Keratinocyte (primary cell): Measurements from ENCODE around the gene PGAM5. TPM values are rescaled to one million over a fixed set of nuclear protein-coding genes. Genes with fewer than 3 reads are reported as not detected.

Experiments used
- DNase-seq: peaks from one replicate; pipeline ENCODE4 v3.0.0-alpha.2; 2011; ENCODE audit warnings: low read depth, missing footprints, low spot score
- FAIRE-seq: peaks from 2 replicates; lab custom pipeline; 2011; peaks lifted over from hg19 to GRCh38; lab: Jason Lieb, UNC
- H2AFZ ChIP-seq: 2 replicates; pipeline ENCODE4 v1.6.0; 2012; ENCODE audit warnings: low read length, control low read depth, inconsistent platforms; ENCODE audit not compliant: control insufficient read depth
- H3K27ac ChIP-seq: 2 replicates; pipeline ENCODE4 v1.5.1; 2011; ENCODE audit warnings: low read length; ENCODE audit not compliant: control insufficient read depth, insufficient read depth
- H3K27me3 ChIP-seq: 3 replicates; pipeline ENCODE4 v1.6.0; 2011; ENCODE audit warnings: low read length; ENCODE audit not compliant: control insufficient read depth, insufficient read depth; ENCODE audit errors: extremely low read depth
- H3K36me3 ChIP-seq, 2 experiments: 2 replicates in 1 of 2; 3 replicates in 1 of 2; pipeline ENCODE4 v1.5.1; 2011; ENCODE audit warnings: low read length in 2 of 2, mild to moderate bottlenecking in 1 of 2; ENCODE audit not compliant: control insufficient read depth in 2 of 2, insufficient read depth in 2 of 2; ENCODE audit errors: extremely low read depth in 1 of 2
- H3K4me1 ChIP-seq: 3 replicates; pipeline ENCODE4 v1.5.1; 2011; ENCODE audit warnings: low read length; ENCODE audit not compliant: control insufficient read depth, insufficient read depth; ENCODE audit errors: extremely low read depth
- H3K4me2 ChIP-seq: 3 replicates; pipeline ENCODE4 v1.6.0; 2011; ENCODE audit warnings: low read depth, low read length; ENCODE audit not compliant: control insufficient read depth, insufficient read depth; ENCODE audit errors: extremely low read depth
- H3K4me3 ChIP-seq, 3 experiments: fragments of 200-600 bp in 1 of 3; sonication (generic) in 1 of 3; 2 replicates in 2 of 3; 3 replicates in 1 of 3; pipeline ENCODE4 v1.5.1; 2011 to 2016; ENCODE audit warnings: low read length in 3 of 3, mild to moderate bottlenecking in 3 of 3, control low read depth in 2 of 3, inconsistent platforms in 1 of 3, low read depth in 1 of 3, mixed read lengths in 1 of 3, mixed run types in 1 of 3, moderate library complexity in 1 of 3; ENCODE audit not compliant: control insufficient read depth in 2 of 3, insufficient read depth in 2 of 3; ENCODE audit errors: extremely low read depth in 1 of 3
- H3K79me2 ChIP-seq: 2 replicates; pipeline ENCODE4 v1.6.0; 2012; ENCODE audit warnings: low read length; ENCODE audit not compliant: control insufficient read depth, insufficient read depth
- H3K9ac ChIP-seq: 3 replicates; pipeline ENCODE4 v1.6.0; 2011; ENCODE audit warnings: low read length; ENCODE audit not compliant: control insufficient read depth, insufficient read depth; ENCODE audit errors: extremely low read depth
- H3K9me1 ChIP-seq: 3 replicates; pipeline ENCODE4 v1.6.0; 2011; ENCODE audit warnings: low read length; ENCODE audit not compliant: control insufficient read depth, insufficient read depth; ENCODE audit errors: extremely low read depth
- H3K9me3 ChIP-seq: 2 replicates; pipeline ENCODE4 v1.5.1; 2012; ENCODE audit warnings: low read depth, low read length; ENCODE audit not compliant: control insufficient read depth
- H4K20me1 ChIP-seq: 3 replicates; pipeline ENCODE4 v1.6.0; 2011; ENCODE audit warnings: low read length; ENCODE audit not compliant: control insufficient read depth, insufficient read depth; ENCODE audit errors: extremely low read depth
- EZH2 ChIP-seq: IDR thresholded peaks from one replicate; pipeline ENCODE4 v1.6.1; 2012; ENCODE audit warnings: inconsistent platforms, mild to moderate bottlenecking, low read length, moderate library complexity
- dilution Hi-C: fragments of 300-500 bp; cut with MboI; formaldehyde crosslinking; loops from one replicate; pipeline ENCODE4 v1.7.0; 2020; ENCODE audit warnings: low sequenced_read_pairs; ENCODE audit not compliant: extremely low pct_ligation_motif_present
- polyA plus RNA-seq, 5 experiments: library from polyadenylated mRNA; depleted of rRNA in 3 of 5; stranded (reverse) in 3 of 5; stranded (forward) in 1 of 5; unstranded in 1 of 5; fragments of >200 nt; gene quantifications; 1 replicate in 1 of 5; 2 replicates in 3 of 5; 3 replicates in 1 of 5; pipeline versions ENCODE4 v1.2.1 to v1.2.3, GENCODE V29; 2011 to 2012; ENCODE audit warnings: missing spikeins in 2 of 5, low read depth in 1 of 5, low replicate concordance in 1 of 5
- TF ChIP-seq, protein P1 (sequence below), 3 experiments: IDR thresholded peaks in 1 of 3; conservative IDR thresholded peaks in 1 of 3; optimal IDR thresholded peaks in 1 of 3; 2 replicates in 2 of 3; 3 replicates in 1 of 3; pipeline versions ENCODE3 to v1.5.1; 2011; ENCODE audit warnings: low read length in 3 of 3, mild to moderate bottlenecking in 3 of 3, moderate library complexity in 2 of 3, control low read depth in 1 of 3, inconsistent platforms in 1 of 3; ENCODE audit not compliant: insufficient read depth in 2 of 3; ENCODE audit errors: extremely low read depth in 1 of 3

The PGAM5 gene
- polyA plus RNA-seq, 1 donor (not counting 4 experiments of a cell fraction or from before 2014, with no cell fraction given): 31.5 TPM

DNA sequence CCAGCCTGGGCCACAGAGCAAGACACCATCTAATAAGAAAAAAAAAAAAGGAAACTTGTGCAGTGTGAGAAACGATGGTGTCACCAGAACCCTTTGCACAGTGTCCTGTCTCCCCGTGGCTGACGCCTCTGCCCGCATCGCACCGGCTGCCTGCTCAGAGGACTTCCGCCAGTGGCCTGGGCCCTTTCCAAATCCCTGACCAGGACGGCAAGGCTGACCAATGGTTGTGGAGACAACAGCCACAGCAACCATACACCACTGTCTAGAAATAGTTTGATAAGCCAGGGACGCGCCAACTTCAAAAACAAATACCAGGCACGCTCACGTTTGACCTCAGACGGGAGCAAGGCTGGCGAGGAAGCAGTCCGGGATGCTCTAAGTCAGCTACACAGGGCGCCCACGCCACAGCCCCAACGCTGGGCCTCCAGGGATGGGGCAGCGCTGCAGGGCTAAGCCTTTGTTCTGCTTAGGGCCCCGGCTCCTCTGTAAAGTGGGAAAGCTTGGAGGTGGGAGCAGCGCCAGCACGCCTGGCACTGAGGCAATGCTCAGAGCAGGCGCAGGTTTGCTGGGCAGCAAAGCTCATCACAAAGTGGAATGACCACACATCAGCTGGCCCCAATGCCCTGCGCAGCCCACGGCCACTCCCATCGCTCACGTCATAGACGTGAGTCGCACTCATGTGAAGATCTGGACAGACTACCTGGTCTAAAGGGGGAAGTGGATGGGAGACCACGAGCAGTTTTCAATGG lies 12.5 kb downstream of the PGAM5 start:
- Histone ChIP-seq H3K36me3 (peaks cover 50 to 51% of the 10 kb centered on the region in 2 experiments), H3K79me2 (peaks cover 35% of the 10 kb centered on the region), H4K20me1 (peaks cover 14% of the 10 kb centered on the region)

DNA sequence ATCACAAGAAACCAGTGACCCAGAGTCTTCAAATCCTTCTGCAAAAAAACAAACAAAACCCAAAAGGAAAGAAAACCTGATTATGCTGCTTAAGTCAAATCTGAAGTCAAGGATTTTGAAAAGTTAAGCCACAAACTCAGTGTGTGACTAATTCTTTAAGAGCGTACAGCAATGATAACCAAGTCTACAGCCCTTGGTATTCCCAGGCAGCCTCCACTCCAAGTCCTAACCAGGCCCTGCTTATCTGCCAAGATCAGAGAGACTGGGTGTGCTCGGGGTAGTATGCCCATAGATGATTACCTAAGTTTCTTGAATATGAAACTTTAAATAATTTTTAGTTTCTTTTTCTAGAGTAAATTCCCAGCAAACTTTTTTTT lies 13.1 kb downstream of the PGAM5 start:
- H3K36me3 ChIP-seq: peaks cover 52 to 53% of the 10 kb centered on the region in 2 experiments

More for the DNA sequence above, 12.5 kb downstream of the PGAM5 start:
- no peak overlapping the region for H3K4me2 ChIP-seq
- H3K9me3 ChIP-seq: no peaks in the 10 kb centered on the region
- H3K4me1 ChIP-seq: no peaks in the 10 kb centered on the region
- no peak for DNase-seq
- no peaks in the 10 kb centered on the region for H3K27me3 ChIP-seq
- TF ChIP-seq, protein P1, sequence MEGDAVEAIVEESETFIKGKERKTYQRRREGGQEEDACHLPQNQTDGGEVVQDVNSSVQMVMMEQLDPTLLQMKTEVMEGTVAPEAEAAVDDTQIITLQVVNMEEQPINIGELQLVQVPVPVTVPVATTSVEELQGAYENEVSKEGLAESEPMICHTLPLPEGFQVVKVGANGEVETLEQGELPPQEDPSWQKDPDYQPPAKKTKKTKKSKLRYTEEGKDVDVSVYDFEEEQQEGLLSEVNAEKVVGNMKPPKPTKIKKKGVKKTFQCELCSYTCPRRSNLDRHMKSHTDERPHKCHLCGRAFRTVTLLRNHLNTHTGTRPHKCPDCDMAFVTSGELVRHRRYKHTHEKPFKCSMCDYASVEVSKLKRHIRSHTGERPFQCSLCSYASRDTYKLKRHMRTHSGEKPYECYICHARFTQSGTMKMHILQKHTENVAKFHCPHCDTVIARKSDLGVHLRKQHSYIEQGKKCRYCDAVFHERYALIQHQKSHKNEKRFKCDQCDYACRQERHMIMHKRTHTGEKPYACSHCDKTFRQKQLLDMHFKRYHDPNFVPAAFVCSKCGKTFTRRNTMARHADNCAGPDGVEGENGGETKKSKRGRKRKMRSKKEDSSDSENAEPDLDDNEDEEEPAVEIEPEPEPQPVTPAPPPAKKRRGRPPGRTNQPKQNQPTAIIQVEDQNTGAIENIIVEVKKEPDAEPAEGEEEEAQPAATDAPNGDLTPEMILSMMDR (optimal IDR thresholded peaks at IDR 0.05 in 1 of 3, IDR thresholded peaks at IDR 0.05 in 1 of 3, conservative IDR thresholded peaks at IDR 0.05 in 1 of 3; ENCODE audit: extremely low read depth in 1 of 3, insufficient read depth in 2 of 3, low read length in 3 of 3): no peak
- H3K9ac ChIP-seq: no peak overlapping the region
- H2AFZ ChIP-seq: no peak overlapping the region
- dilution Hi-C loops: no loop called here
- no peak for FAIRE-seq
- H3K9me1 ChIP-seq: no peaks in the 10 kb centered on the region
- no peak overlapping the region for H3K4me3 ChIP-seq
- H3K27ac ChIP-seq: no peak overlapping the region

More for the DNA sequence above, 13.1 kb downstream of the PGAM5 start:
- Histone ChIP-seq H3K4me2 (no peak overlapping the region), H3K9me1 (no peaks in the 10 kb centered on the region), H2AFZ (no peak overlapping the region), H3K27me3 (no peaks in the 10 kb centered on the region), H3K27ac (no peak overlapping the region), H3K79me2 (peaks cover 36% of the 10 kb centered on the region), H3K9ac (no peak overlapping the region), H3K9me3 (no peaks in the 10 kb centered on the region), H4K20me1 (peaks cover 17% of the 10 kb centered on the region), H3K4me1 (no peaks in the 10 kb centered on the region), H3K4me3 (no peak overlapping the region)
- FAIRE-seq: no peak
- dilution Hi-C loops: no loop called here
- no peak for TF ChIP-seq EZH2
- TF ChIP-seq, protein P1 (optimal IDR thresholded peaks at IDR 0.05 in 1 of 3, IDR thresholded peaks at IDR 0.05 in 1 of 3, conservative IDR thresholded peaks at IDR 0.05 in 1 of 3; ENCODE audit: extremely low read depth in 1 of 3, insufficient read depth in 2 of 3, low read length in 3 of 3): no peak
- DNase-seq: no peak
